ENCODE data around the gene PCNX2.

DNA sequence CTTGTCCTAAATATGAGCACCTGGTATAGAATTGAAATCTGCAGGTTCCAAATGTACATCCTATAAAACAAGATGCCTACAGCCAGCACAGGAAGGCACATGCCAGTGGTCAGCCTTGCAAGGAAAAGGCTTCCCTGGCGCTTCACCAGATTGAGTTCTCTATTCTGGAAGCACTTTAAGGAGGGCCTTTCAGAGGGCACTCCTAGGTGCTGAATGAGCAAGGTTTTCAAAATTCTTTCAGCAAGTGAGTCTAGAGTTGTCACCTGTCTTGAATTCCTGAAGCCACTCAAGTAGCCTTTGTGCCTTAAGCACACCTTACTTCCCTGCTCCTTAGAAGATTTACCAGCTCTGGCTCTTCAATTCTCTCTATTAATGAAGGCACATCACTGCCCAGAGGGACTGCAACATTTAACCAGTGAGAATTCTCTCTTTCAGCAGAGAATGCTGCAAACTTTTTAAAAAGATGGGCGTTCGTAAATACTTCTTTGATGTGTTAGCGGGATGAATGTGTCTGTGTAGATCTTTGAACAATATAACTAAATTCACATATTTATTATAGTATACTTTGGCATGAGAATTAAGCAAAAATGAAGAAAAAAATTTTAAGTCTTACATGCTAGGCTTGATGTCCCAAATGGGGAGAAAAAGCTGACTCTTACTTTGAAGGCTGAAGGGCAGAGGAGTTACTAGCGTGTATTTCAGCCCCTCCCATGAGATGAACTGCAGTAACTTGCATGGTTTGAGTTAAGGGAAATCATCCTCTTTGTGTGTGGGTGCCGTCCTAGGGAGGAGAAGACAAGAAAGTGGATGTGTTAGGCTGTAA, 183.1 kb downstream of the PCNX2 start:
- TF ChIP-seq SIX5 (IDR thresholded peaks at IDR 0.05; ENCODE audit: low read depth, low read length), result no peak
- no peak for TF ChIP-seq EZH2 (IDR thresholded peaks at IDR 0.05; ENCODE audit: low read depth, low read length, severe bottlenecking)
- no peak for TF ChIP-seq SIRT6 (IDR thresholded peaks at IDR 0.05; ENCODE audit: low read length)
- TF ChIP-seq, protein P1, sequence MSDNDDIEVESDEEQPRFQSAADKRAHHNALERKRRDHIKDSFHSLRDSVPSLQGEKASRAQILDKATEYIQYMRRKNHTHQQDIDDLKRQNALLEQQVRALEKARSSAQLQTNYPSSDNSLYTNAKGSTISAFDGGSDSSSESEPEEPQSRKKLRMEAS (IDR thresholded peaks at IDR 0.05), result no peak
- TF ChIP-seq, protein P2, sequence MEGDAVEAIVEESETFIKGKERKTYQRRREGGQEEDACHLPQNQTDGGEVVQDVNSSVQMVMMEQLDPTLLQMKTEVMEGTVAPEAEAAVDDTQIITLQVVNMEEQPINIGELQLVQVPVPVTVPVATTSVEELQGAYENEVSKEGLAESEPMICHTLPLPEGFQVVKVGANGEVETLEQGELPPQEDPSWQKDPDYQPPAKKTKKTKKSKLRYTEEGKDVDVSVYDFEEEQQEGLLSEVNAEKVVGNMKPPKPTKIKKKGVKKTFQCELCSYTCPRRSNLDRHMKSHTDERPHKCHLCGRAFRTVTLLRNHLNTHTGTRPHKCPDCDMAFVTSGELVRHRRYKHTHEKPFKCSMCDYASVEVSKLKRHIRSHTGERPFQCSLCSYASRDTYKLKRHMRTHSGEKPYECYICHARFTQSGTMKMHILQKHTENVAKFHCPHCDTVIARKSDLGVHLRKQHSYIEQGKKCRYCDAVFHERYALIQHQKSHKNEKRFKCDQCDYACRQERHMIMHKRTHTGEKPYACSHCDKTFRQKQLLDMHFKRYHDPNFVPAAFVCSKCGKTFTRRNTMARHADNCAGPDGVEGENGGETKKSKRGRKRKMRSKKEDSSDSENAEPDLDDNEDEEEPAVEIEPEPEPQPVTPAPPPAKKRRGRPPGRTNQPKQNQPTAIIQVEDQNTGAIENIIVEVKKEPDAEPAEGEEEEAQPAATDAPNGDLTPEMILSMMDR (IDR thresholded peaks at IDR 0.05; ENCODE audit: control extremely low read depth in 1 of 3, insufficient read depth in 1 of 3, low read depth in 1 of 3, low read length in 3 of 3), result no peak
- TF ChIP-seq RFX5 (IDR thresholded peaks at IDR 0.05; ENCODE audit: borderline replicate concordance, low read depth, low read length), result no peak
- TF ChIP-seq TAF1 (IDR thresholded peaks at IDR 0.05; ENCODE audit: low read depth, low read length), result no peak
- no peak for TF ChIP-seq CBX8 (IDR thresholded peaks at IDR 0.05; ENCODE audit: borderline replicate concordance, low read depth, low read length)
- TF ChIP-seq YY1 (IDR thresholded peaks at IDR 0.05; ENCODE audit: low read depth, low read length), result no peak
- TF ChIP-seq HDAC6 (IDR thresholded peaks at IDR 0.05; ENCODE audit: low read depth, low read length), result no peak
- no peak for TF ChIP-seq CREB1 (IDR thresholded peaks at IDR 0.05)
- TF ChIP-seq, protein P3, sequence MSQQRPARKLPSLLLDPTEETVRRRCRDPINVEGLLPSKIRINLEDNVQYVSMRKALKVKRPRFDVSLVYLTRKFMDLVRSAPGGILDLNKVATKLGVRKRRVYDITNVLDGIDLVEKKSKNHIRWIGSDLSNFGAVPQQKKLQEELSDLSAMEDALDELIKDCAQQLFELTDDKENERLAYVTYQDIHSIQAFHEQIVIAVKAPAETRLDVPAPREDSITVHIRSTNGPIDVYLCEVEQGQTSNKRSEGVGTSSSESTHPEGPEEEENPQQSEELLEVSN (IDR thresholded peaks at IDR 0.05), result no peak
- no peak for TF ChIP-seq JUND (IDR thresholded peaks at IDR 0.05; ENCODE audit: low read length)
- no peak for TF ChIP-seq SP2 (IDR thresholded peaks at IDR 0.05; ENCODE audit: low read length)
